Gastroesophageal sphincter (tissue), 3 donors: ENCODE results near the gene CCDC136.

Source experiments
- EP300 ChIP-seq: sonication (generic); formaldehyde crosslinking; IDR thresholded peaks from one replicate; pipeline ENCODE4 v1.6.1; 2017; ENCODE audit warnings: antibody characterized with exemption, mild to moderate bottlenecking
- POLR2A ChIP-seq, 2 donors: fragments of 450-650 bp; IDR thresholded peaks; one replicate each; pipeline ENCODE4 v1.6.1; 2017; ENCODE audit warnings: antibody characterized with exemption in 2 of 2, mild to moderate bottlenecking in 2 of 2, moderate library complexity in 1 of 2
- POLR2AphosphoS5 ChIP-seq: sonication (generic); formaldehyde crosslinking; IDR thresholded peaks from one replicate; pipeline ENCODE4 v1.6.1; 2017; ENCODE audit warnings: antibody characterized with exemption
- TF ChIP-seq, protein P1 (sequence below), 4 experiments: fragments of 200-600 bp in 2 of 4; fragments of 450-650 bp in 2 of 4; sonication (generic) in 1 of 4; IDR thresholded peaks; one replicate each; pipeline ENCODE4 v1.5.1; 2017 to 2019; ENCODE audit warnings: antibody characterized with exemption in 4 of 4, mild to moderate bottlenecking in 2 of 4, moderate library complexity in 2 of 4

DNA sequence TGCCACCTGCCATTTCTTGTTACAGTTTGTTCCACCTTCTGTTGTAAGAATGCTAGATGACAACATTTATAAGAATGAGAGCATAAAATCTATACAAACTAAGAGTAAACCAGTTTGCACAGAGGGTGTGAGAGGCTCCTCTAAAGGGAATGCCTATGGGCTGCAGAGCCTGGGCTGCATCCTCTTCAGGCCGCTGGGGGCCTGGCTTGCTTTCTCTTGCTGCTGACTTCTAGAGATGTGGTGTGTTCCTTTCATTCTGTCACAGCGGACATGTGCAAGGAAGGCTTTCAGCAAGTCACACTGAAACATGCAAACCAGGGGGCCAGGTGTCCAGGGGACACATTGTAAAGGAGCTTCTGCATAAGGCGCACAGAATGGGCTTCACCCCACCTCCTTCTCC lies 63.8 kb downstream of the CCDC136 start:
- TF ChIP-seq, protein P1, sequence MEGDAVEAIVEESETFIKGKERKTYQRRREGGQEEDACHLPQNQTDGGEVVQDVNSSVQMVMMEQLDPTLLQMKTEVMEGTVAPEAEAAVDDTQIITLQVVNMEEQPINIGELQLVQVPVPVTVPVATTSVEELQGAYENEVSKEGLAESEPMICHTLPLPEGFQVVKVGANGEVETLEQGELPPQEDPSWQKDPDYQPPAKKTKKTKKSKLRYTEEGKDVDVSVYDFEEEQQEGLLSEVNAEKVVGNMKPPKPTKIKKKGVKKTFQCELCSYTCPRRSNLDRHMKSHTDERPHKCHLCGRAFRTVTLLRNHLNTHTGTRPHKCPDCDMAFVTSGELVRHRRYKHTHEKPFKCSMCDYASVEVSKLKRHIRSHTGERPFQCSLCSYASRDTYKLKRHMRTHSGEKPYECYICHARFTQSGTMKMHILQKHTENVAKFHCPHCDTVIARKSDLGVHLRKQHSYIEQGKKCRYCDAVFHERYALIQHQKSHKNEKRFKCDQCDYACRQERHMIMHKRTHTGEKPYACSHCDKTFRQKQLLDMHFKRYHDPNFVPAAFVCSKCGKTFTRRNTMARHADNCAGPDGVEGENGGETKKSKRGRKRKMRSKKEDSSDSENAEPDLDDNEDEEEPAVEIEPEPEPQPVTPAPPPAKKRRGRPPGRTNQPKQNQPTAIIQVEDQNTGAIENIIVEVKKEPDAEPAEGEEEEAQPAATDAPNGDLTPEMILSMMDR (IDR thresholded peaks at IDR 0.05) = no peak
- TF ChIP-seq POLR2A (IDR thresholded peaks at IDR 0.05) = no peak
- TF ChIP-seq POLR2AphosphoS5 = no peak
- TF ChIP-seq EP300 = no peak
